ENCODE data around the gene MROH7.

DNA sequence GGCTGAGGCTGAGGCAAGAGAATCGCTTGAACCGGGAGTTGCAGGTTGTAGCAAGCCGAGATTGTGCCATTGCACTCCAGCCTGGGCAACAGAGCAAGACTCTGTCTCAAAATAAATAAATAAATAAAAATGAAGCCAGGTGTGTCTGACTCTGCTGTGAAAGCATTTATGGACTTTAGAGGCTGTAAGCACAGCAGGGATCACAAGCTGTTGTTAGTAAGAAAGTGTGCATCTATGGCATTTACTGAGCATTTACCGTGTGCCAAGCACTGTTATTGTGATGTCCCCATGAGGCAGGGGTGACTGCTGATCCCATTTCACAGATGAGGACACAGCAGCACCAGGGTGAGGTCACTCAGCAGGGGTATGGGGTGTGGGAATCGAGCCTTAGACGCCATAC is 38.3 kb upstream of the MROH7 start:
- TF ChIP-seq, protein P1, sequence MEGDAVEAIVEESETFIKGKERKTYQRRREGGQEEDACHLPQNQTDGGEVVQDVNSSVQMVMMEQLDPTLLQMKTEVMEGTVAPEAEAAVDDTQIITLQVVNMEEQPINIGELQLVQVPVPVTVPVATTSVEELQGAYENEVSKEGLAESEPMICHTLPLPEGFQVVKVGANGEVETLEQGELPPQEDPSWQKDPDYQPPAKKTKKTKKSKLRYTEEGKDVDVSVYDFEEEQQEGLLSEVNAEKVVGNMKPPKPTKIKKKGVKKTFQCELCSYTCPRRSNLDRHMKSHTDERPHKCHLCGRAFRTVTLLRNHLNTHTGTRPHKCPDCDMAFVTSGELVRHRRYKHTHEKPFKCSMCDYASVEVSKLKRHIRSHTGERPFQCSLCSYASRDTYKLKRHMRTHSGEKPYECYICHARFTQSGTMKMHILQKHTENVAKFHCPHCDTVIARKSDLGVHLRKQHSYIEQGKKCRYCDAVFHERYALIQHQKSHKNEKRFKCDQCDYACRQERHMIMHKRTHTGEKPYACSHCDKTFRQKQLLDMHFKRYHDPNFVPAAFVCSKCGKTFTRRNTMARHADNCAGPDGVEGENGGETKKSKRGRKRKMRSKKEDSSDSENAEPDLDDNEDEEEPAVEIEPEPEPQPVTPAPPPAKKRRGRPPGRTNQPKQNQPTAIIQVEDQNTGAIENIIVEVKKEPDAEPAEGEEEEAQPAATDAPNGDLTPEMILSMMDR (conservative IDR thresholded peaks at IDR 0.05; ENCODE audit: low read depth, low read length), result no peak
- TF ChIP-seq EZH2 (IDR thresholded peaks at IDR 0.05; ENCODE audit: borderline replicate concordance, low read depth, low read length, poor library complexity, severe bottlenecking), result no peak

Measured in A673 (cell line).